Peyer's patch (tissue), 4 donors: ENCODE measurements around the gene SCYGR1.

Source experiments
- CTCF ChIP-seq, 6 experiments: fragments of 450-650 bp in 4 of 6; fragments of 200-600 bp in 2 of 6; sonication (generic) in 1 of 6; IDR thresholded peaks; one replicate each; pipeline ENCODE4 v1.5.1; 2017 to 2019; ENCODE audit warnings: antibody characterized with exemption in 6 of 6, mild to moderate bottlenecking in 3 of 6, moderate library complexity in 1 of 6
- POLR2A ChIP-seq, 2 donors: fragments of 450-650 bp; IDR thresholded peaks; one replicate each; pipeline ENCODE4 v1.5.1; 2017; ENCODE audit warnings: antibody characterized with exemption in 2 of 2, mild to moderate bottlenecking in 2 of 2, moderate library complexity in 2 of 2

GRCh38 chr2:227374158-227374557 lies 13.6 kb downstream of the SCYGR1 start:
- TF ChIP-seq CTCF (IDR thresholded peaks at IDR 0.05) (no peak), POLR2A (IDR thresholded peaks at IDR 0.05) (no peak)
